ENCODE data around the gene RBM5. TPM values are rescaled to one million over a fixed set of nuclear protein-coding genes. Genes with fewer than 3 reads are reported as not detected.

RBM5 gene
- total RNA-seq, 1 experiment from 2014 or later = 89.1 TPM

GRCh38 chr3:50127251-50127691 is 38.6 kb downstream of the RBM5 start:
- Histone ChIP-seq H3K4me3 (replicated peaks in 1 of 2; ENCODE audit: low read depth in 1 of 2, low read length in 2 of 2) (no peak overlapping the region), H3K9ac (ENCODE audit: low read length) (no peak overlapping the region), H3K4me1 (ENCODE audit: control insufficient read depth in 1 of 2, insufficient read depth in 2 of 2, low read length in 2 of 2) (no peaks in the 10 kb centered on the region), H2AFZ (ENCODE audit: low read depth, low read length, poor library complexity, severe bottlenecking) (no peak overlapping the region), H3K9me3 (ENCODE audit: control insufficient read depth in 1 of 2, insufficient read depth in 1 of 2, low read depth in 1 of 2, low read length in 2 of 2) (no peaks in the 10 kb centered on the region), H3K79me2 (ENCODE audit: insufficient read depth, low read length) (no peaks in the 10 kb centered on the region), H3K4me2 (ENCODE audit: low read length) (no peak overlapping the region), H4K20me1 (ENCODE audit: insufficient read depth) (no peaks in the 10 kb centered on the region), H3K9me2 (ENCODE audit: insufficient read depth) (no peaks in the 10 kb centered on the region), H3K36me3 (ENCODE audit: control insufficient read depth in 1 of 2, insufficient read depth in 2 of 2, low read length in 2 of 2) (no peaks in the 10 kb centered on the region), H3K27ac (ENCODE audit: low read depth, low read length) (no peak overlapping the region), H3K27me3 (ENCODE audit: insufficient read depth, low read length) (no peaks in the 10 kb centered on the region)
- ChIA-PET POLR2A (no interaction called here), RAD21 (ENCODE audit: low non-redundant PET in 1 of 2, low total read pairs in 2 of 2, uncharacterized antibody in 2 of 2, unreplicated experiment in 2 of 2) (no interaction called here), CTCF (no interaction called here)
- DNase-seq (ENCODE audit: low read depth, low spot score) = no peak
- BruUV-seq (replicated peaks) = no TSS peak
- intact Hi-C loops (cut with micrococcal nuclease) = no loop called here
- ATAC-seq = no peak
- TF ChIP-seq, protein P1, sequence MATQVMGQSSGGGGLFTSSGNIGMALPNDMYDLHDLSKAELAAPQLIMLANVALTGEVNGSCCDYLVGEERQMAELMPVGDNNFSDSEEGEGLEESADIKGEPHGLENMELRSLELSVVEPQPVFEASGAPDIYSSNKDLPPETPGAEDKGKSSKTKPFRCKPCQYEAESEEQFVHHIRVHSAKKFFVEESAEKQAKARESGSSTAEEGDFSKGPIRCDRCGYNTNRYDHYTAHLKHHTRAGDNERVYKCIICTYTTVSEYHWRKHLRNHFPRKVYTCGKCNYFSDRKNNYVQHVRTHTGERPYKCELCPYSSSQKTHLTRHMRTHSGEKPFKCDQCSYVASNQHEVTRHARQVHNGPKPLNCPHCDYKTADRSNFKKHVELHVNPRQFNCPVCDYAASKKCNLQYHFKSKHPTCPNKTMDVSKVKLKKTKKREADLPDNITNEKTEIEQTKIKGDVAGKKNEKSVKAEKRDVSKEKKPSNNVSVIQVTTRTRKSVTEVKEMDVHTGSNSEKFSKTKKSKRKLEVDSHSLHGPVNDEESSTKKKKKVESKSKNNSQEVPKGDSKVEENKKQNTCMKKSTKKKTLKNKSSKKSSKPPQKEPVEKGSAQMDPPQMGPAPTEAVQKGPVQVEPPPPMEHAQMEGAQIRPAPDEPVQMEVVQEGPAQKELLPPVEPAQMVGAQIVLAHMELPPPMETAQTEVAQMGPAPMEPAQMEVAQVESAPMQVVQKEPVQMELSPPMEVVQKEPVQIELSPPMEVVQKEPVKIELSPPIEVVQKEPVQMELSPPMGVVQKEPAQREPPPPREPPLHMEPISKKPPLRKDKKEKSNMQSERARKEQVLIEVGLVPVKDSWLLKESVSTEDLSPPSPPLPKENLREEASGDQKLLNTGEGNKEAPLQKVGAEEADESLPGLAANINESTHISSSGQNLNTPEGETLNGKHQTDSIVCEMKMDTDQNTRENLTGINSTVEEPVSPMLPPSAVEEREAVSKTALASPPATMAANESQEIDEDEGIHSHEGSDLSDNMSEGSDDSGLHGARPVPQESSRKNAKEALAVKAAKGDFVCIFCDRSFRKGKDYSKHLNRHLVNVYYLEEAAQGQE (IDR thresholded peaks at IDR 0.05; ENCODE audit: low read depth) = no peak

DNA sequence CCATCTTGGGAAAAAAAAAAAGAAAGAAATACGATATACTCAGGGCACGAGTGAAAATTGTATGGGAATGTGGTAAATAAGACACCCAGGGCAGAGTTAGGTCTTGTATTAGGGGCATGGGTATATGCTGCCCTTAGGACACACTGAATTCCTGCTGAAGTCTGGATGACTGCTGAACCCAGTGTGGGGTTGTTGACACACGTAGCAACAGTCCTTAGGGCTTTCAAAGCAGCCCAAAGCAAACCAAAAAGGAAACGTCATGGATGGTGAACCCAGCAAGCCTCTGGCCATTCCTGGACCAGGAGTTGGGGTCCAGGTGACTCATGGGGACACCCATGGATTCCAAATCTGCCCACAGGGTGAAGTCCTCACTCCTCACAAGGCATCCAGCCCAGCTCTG is 39.3 kb downstream of the RBM5 start:
- H3K4me1 ChIP-seq (ENCODE audit: control insufficient read depth in 1 of 2, insufficient read depth in 2 of 2, low read length in 2 of 2) = no peaks in the 10 kb centered on the region
- H3K27me3 ChIP-seq (ENCODE audit: insufficient read depth, low read length) = no peaks in the 10 kb centered on the region
- no peaks in the 10 kb centered on the region for H3K36me3 ChIP-seq (ENCODE audit: control insufficient read depth in 1 of 2, insufficient read depth in 2 of 2, low read length in 2 of 2)
- intact Hi-C loops (cut with micrococcal nuclease) = no loop called here
- no peak overlapping the region for H3K4me3 ChIP-seq (replicated peaks in 1 of 2; ENCODE audit: low read depth in 1 of 2, low read length in 2 of 2)
- no TSS peak for BruUV-seq (replicated peaks)
- no peak for DNase-seq (ENCODE audit: low read depth, low spot score)
- no peak overlapping the region for H3K27ac ChIP-seq (ENCODE audit: low read depth, low read length)
- H2AFZ ChIP-seq (ENCODE audit: low read depth, low read length, poor library complexity, severe bottlenecking) = no peak overlapping the region
- no peaks in the 10 kb centered on the region for H3K9me2 ChIP-seq (ENCODE audit: insufficient read depth)
- H3K9ac ChIP-seq (ENCODE audit: low read length) = no peak overlapping the region
- CTCF ChIA-PET = no interaction called here
- no peak for ATAC-seq
- no peaks in the 10 kb centered on the region for H3K79me2 ChIP-seq (ENCODE audit: insufficient read depth, low read length)
- H3K4me2 ChIP-seq (ENCODE audit: low read length) = no peak overlapping the region
- RAD21 ChIA-PET (ENCODE audit: low non-redundant PET in 1 of 2, low total read pairs in 2 of 2, uncharacterized antibody in 2 of 2, unreplicated experiment in 2 of 2) = no interaction called here
- H4K20me1 ChIP-seq (ENCODE audit: insufficient read depth) = no peaks in the 10 kb centered on the region
- H3K9me3 ChIP-seq (ENCODE audit: control insufficient read depth in 1 of 2, insufficient read depth in 1 of 2, low read depth in 1 of 2, low read length in 2 of 2) = no peaks in the 10 kb centered on the region
- POLR2A ChIA-PET = no interaction called here
- no peak for TF ChIP-seq ZNF274 (IDR thresholded peaks at IDR 0.05; ENCODE audit: low read depth, low read length)
- TF ChIP-seq ATF3 (IDR thresholded peaks at IDR 0.05) = no peak
- TF ChIP-seq TCF7L2 (IDR thresholded peaks at IDR 0.05; ENCODE audit: borderline replicate concordance, extremely low read depth, insufficient read depth, insufficient read length) = no peak
- no peak for TF ChIP-seq RAD21 (IDR thresholded peaks at IDR 0.05; ENCODE audit: low read depth)
- TF ChIP-seq CEBPB (IDR thresholded peaks at IDR 0.05; ENCODE audit: low read depth) = no peak
- TF ChIP-seq JUND (IDR thresholded peaks at IDR 0.05) = no peak
- TF ChIP-seq, protein P2, sequence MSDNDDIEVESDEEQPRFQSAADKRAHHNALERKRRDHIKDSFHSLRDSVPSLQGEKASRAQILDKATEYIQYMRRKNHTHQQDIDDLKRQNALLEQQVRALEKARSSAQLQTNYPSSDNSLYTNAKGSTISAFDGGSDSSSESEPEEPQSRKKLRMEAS (IDR thresholded peaks at IDR 0.05) = no peak
- no peak for TF ChIP-seq EGR1 (IDR thresholded peaks at IDR 0.05; ENCODE audit: low read depth)
- no peak for TF ChIP-seq EZH2phosphoT487 (IDR thresholded peaks at IDR 0.05; ENCODE audit: borderline replicate concordance)
- TF ChIP-seq FOSL1 (IDR thresholded peaks at IDR 0.05; ENCODE audit: low read depth) = no peak
- no peak for TF ChIP-seq ZBTB33 (IDR thresholded peaks at IDR 0.05; ENCODE audit: extremely low read depth, insufficient replicate concordance, low read length)
- no peak for TF ChIP-seq ZFX (IDR thresholded peaks at IDR 0.05)
- no peak for TF ChIP-seq ELF1 (IDR thresholded peaks at IDR 0.05; ENCODE audit: borderline replicate concordance, low read depth)
- no peak for TF ChIP-seq POLR2AphosphoS5 (IDR thresholded peaks at IDR 0.05; ENCODE audit: low read depth, low read length)
- TF ChIP-seq SIN3A (IDR thresholded peaks at IDR 0.05; ENCODE audit: low read depth) = no peak
